Uterus (tissue), 2 donors: ENCODE data around the gene IL1F10.

Experiments used
- CTCF ChIP-seq, 4 experiments: fragments of 200-600 bp in 2 of 4; fragments of 450-650 bp in 2 of 4; sonication (generic) in 2 of 4; IDR thresholded peaks; one replicate each; pipeline ENCODE4 v1.5.1; 2016 to 2019; ENCODE audit warnings: antibody characterized with exemption in 4 of 4, mild to moderate bottlenecking in 2 of 4, moderate library complexity in 1 of 4
- POLR2A ChIP-seq, 2 donors: fragments of 450-650 bp; IDR thresholded peaks; one replicate each; pipeline ENCODE4 v1.6.1; 2016; ENCODE audit warnings: antibody characterized with exemption in 2 of 2, mild to moderate bottlenecking in 1 of 2, moderate library complexity in 1 of 2

DNA sequence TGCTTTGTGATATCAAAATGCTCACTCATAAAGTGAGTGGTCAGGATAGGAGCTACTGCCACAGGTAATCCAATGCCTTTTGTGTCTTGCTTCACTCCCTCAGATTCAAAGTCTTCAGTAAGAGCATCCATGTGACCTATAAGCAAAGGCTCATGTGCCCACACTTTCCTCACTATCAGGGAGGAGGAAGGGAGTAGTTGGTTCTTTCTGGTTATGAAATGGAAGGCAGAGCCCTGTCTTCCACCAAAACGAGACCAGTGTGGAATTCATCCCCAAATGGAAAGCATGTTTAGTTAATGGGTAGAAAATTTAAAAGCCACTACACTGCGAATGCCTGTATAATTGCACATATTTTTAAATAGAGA lies 25.8 kb downstream of the IL1F10 start:
- TF ChIP-seq CTCF (IDR thresholded peaks at IDR 0.05) (no peak), POLR2A (IDR thresholded peaks at IDR 0.05) (no peak)
